KMS-11 (cell line): ENCODE measurements around the gene MED17.

ENCODE experiments used
- H2AFZ ChIP-seq: fragments of 200-600 bp; sonication (generic); 2 replicates; pipeline ENCODE4 v1.6.1; 2016; ENCODE audit warnings: antibody characterized with exemption, mixed run types, low read depth
- H3K27ac ChIP-seq: fragments of 200-600 bp; sonication (generic); 2 replicates; pipeline ENCODE4 v1.6.1; 2016; ENCODE audit warnings: mild to moderate bottlenecking, mixed run types
- H3K27me3 ChIP-seq: fragments of 200-600 bp; sonication (generic); 2 replicates; pipeline ENCODE4 v1.6.1; 2017; ENCODE audit warnings: mild to moderate bottlenecking, low read depth, mixed run types, moderate library complexity; ENCODE audit not compliant: insufficient read depth
- H3K36me3 ChIP-seq: fragments of 200-600 bp; sonication (generic); 2 replicates; pipeline ENCODE4 v1.6.1; 2017; ENCODE audit warnings: mild to moderate bottlenecking, mixed run types; ENCODE audit not compliant: insufficient read depth
- H3K4me1 ChIP-seq: fragments of 200-600 bp; sonication (generic); 2 replicates; pipeline ENCODE4 v1.6.1; 2016; ENCODE audit warnings: mild to moderate bottlenecking, low read depth, mixed run types; ENCODE audit not compliant: poor library complexity, severe bottlenecking
- H3K4me2 ChIP-seq: fragments of 200-600 bp; sonication (generic); 2 replicates; pipeline ENCODE4 v1.7.0; 2016; ENCODE audit warnings: mild to moderate bottlenecking, mixed run types
- H3K4me3 ChIP-seq: fragments of 200-600 bp; sonication (generic); IDR thresholded peaks from 2 replicates; pipeline ENCODE4 v1.6.1; 2017; ENCODE audit warnings: low read depth, low read length, mixed read lengths; ENCODE audit not compliant: insufficient read depth
- H3K79me2 ChIP-seq: fragments of 200-600 bp; sonication (generic); 2 replicates; pipeline ENCODE4 v1.6.1; 2016; ENCODE audit warnings: low read depth, mixed run types; ENCODE audit not compliant: insufficient read depth
- H3K9ac ChIP-seq: fragments of 200-600 bp; sonication (generic); 2 replicates; pipeline ENCODE4 v1.6.1; 2016; ENCODE audit warnings: mild to moderate bottlenecking, mixed run types
- H4K20me1 ChIP-seq: fragments of 200-600 bp; sonication (generic); 2 replicates; pipeline ENCODE4 v1.6.1; 2016; ENCODE audit warnings: mild to moderate bottlenecking, mixed run types; ENCODE audit not compliant: insufficient read depth
- TF ChIP-seq, protein P1 (sequence below): fragments of 200-600 bp; sonication (generic); conservative IDR thresholded peaks from 2 replicates; pipeline ENCODE4 v1.6.1; 2017; ENCODE audit warnings: low read depth, mild to moderate bottlenecking, antibody characterized with exemption, low read length, moderate library complexity, mixed read lengths

The MED17 gene

DNA sequence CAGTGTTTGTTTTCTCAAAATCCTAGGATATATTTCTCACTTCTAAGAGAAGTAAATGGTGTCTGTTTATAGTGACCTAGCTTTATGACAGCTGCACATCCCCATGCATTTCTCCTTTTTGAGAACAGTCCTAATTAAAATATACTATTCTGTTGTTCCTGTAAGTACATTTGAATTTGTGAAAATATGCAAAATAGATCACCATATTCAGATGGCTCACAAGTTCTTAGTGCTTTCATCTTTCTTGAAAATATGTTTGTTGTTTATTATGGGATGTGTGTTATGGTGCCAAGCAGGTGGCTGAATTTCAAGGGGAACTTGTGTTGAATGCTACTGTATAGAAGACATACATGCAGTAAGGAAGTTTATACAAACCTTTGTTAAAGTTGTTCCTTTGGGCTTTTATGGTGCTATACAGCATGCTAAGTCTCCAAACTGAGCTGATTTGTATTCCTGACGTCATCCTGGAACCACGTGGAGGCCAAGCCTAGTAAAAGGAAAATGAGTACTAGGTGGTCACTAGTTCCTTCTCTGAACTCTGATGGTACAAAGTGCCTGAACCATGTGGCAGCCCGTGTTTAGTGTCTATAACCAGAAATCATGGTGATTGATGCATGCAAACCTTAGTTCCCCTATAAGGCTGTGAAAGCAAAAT, 74.2 kb downstream of the MED17 start:
- H2AFZ ChIP-seq, result no peak overlapping the region
- H3K36me3 ChIP-seq, result no peaks in the 10 kb centered on the region
- H3K4me2 ChIP-seq, result no peak overlapping the region
- no peaks in the 10 kb centered on the region for H3K27me3 ChIP-seq
- H3K4me1 ChIP-seq, result no peaks in the 10 kb centered on the region
- H3K27ac ChIP-seq, result no peak overlapping the region
- H4K20me1 ChIP-seq, result no peaks in the 10 kb centered on the region
- no peak overlapping the region for H3K9ac ChIP-seq
- H3K79me2 ChIP-seq, result no peaks in the 10 kb centered on the region
- TF ChIP-seq, protein P1, sequence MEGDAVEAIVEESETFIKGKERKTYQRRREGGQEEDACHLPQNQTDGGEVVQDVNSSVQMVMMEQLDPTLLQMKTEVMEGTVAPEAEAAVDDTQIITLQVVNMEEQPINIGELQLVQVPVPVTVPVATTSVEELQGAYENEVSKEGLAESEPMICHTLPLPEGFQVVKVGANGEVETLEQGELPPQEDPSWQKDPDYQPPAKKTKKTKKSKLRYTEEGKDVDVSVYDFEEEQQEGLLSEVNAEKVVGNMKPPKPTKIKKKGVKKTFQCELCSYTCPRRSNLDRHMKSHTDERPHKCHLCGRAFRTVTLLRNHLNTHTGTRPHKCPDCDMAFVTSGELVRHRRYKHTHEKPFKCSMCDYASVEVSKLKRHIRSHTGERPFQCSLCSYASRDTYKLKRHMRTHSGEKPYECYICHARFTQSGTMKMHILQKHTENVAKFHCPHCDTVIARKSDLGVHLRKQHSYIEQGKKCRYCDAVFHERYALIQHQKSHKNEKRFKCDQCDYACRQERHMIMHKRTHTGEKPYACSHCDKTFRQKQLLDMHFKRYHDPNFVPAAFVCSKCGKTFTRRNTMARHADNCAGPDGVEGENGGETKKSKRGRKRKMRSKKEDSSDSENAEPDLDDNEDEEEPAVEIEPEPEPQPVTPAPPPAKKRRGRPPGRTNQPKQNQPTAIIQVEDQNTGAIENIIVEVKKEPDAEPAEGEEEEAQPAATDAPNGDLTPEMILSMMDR, result no peak
- H3K4me3 ChIP-seq, result no peak overlapping the region

DNA sequence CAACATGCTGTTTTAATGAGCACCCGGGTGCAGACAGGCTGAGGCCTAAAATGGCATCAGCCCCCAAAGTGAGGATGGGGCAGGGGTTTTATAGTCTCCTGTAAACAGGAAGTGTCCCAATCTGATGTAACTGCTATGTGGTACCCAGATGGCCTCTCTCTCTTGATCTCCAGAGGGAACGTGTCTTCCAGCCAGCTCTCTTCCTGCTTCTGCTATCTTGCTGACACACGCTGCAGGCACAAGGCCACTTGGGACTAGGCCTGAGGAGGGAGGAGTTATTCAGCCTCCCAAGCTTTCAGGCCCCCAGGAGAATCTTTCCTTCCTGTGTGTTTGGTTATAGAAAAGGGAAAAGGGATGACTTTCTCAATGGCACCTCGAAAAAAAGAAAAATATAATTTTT, 77.7 kb downstream of the MED17 start:
- Histone ChIP-seq H3K4me1 (no peaks in the 10 kb centered on the region), H2AFZ (no peak overlapping the region), H3K9ac (no peak overlapping the region), H3K36me3 (no peaks in the 10 kb centered on the region), H3K27me3 (no peaks in the 10 kb centered on the region), H3K79me2 (no peaks in the 10 kb centered on the region), H3K4me2 (no peak overlapping the region), H3K27ac (no peak overlapping the region), H4K20me1 (no peaks in the 10 kb centered on the region), H3K4me3 (no peak overlapping the region)
- TF ChIP-seq, protein P1, result no peak
